NCI-H2196 (cell line): Measurements from ENCODE around the gene FLOT1.
"Not testable (repeated sequence)": the region's sequence is repeated elsewhere in the genome, so short reads cannot be mapped to it uniquely, and the experiment has no call there.

Source experiments
- DNase-seq: peaks from one replicate; lab custom pipeline; 2025; ENCODE audit not compliant: unreplicated experiment; lab: John Stamatoyannopoulos, UW

Gene FLOT1

DNA sequence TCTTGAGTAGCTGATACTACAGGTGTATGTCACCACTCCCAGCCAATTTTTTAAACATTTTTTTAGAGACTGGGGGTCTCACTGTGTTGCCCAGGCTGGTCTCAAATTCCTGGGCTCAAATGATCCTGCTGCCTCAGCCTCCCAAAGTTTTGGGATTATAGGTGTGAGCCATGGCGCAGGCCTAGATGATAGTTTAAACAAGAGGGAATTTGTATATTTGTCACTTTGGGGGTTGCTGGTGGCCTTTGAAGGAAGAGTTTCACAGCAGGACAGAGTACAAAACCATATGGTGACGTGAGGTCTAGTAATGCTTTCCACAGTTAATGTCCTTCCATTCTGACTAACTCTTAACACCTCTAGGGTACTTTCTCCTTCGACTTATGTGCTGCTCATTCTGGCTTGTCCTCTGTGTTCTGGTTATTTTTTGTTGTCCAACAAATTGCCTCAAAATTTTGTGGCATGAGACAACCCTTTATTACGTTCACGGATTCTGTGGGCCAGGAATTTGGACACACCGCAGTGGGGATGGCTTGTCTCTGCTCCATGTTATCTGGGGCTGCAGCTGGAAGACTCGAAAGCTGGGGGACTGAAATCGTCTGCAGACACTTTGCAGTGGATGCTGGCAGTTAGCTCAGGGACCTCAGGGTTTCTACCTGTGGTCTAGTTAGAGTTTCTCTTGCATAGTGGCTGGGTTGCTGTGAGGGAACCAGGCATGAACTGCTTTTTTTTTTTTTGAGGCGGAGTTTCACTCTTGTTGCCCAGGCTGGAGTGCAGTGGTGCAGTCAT is 24.9 kb upstream of the FLOT1 start:
- DNase-seq, result no peak

DNA sequence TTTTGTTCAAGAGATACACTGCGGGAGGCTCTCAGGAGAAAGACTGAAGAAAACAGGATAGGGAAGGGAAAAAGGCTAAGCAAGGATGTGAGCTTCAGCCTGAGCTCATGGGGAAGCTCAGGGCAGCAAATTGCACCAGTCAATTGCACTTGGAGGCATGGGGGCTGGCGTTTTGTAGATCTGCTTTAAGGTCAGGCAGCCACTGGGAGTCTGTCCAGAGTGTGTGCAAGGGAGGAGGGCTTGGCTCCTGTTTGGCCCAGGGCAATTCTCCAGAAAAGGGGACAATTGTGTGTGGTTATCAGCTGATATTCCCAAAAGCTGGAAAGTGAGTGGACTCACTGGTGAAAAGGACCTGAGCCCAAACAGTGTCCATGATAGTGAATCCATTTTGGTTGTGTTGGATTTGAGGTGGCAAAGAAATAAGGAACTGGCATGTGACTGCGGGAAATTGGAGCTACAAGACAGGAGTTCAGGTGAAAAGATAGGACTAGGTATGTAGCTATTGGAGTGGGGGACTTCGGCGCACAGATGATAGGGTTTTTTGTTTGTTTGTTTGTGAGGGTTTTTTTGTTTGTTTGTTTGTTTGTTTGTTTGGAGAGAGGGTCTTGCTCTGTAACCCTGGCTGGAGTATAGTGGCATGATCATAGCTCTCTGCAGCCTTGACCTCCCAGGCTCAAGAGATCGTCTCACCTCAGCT is 24.1 kb upstream of the FLOT1 start:
- no peak for DNase-seq

DNA sequence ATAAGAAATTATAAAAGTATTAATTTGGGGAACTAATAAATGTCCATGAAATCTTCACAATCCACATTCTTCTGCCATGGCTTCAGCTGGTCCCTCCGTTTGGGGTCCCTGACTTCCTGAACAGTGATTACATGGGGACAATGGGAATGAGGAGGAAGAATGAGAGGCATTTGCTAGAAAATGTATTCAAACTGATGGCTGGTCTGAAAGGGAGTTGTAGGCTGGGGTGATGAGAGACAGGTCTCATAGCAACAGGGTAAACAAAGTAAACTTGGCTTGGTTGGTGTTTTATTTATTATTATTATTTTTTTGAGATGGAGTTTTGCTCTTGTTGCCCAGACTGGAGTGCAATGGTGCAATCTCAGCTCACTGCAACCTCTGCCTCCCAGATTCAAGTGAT is 23.0 kb upstream of the FLOT1 start:
- not testable (repeated sequence) for DNase-seq

DNA sequence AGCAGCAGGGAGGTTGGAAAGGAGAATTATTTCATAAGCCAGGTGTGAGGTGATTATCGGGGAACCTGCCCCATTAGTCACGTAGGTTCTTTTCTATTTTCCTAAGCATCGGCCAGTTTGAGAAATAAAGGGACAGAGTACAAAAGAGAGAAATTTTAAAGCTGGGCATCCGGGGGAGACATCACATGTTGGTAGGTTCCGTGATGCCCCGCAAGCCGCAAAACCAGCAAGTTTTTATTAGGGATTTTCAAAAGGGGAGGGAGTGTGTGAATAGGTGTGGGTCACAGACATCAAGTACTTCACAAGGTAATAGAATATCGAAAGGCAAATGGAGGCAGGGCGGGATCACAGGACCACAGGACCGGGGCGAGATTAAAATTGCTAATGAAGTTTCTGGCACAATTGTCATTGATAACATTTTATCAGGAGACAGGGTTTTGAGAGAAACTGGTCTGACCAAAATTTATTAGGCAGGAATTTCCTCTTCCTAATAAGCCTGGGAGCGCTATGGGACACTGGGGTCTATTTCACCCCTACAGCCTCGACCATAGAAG is 22.1 kb upstream of the FLOT1 start:
- not testable (repeated sequence) for DNase-seq

DNA sequence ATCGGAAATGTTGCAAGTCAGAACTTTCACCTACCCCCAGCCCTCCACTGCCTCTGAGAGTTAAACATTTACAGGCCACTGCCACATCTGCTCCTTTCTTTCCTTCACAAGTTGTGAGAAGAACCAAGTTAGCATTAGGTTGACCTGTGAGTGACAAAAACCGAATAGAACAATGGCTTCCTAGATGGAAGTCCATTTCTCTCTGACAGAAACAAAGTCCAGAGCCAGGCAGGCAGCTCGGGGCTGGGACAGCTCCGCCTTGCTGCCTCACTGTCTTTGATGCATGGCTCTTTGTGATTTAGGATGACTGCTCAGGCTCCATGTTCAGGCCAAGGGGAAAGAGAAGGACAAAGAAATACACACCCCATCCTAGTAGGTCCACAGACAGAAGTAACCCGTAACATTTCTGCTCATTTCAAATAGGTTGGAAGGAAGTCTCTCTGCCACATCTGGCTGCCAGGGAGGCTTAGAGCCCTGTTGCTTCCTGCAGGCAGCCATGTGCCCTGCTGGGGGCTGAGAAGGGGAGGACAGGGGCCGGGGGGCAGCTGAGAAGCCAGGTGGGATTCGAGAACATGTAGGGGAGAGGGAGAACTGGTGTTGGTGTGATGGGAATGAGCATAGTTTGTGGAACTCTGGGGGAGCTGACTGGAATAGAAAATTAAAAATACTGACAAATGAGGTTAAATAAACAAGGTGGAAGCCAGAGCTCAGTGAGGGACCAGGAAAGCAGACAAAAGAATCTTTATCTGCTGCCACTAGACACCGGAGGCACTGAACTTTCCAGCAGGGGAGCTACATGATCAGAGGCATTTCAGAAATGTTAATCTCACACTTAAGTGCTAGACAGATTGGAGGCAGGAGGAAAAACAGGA is 21.4 kb upstream of the FLOT1 start:
- peak; percentile 23 for DNase-seq

DNA sequence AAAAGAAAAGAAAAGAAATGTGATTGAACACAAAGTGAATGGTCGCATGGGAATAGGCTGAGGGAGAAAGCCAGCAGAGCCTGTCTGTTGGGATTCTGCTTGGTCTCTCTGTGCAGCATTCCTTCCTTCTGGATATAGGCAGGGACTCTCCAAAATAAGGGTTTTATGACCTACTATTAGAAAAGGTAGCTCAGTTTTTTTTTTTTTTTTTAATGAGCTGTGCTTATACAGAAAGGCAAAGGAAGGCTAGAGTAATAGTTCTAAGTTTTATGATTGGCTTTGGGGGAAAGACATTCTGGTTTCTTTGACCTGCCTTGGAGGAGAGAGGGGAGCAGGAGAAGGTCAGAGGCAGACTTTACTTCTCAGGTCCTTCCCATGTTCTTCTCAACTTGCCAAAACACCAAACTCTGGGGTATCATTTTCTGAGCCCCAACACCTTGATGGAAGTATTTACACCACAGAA is 20.7 kb upstream of the FLOT1 start:
- no peak for DNase-seq

DNA sequence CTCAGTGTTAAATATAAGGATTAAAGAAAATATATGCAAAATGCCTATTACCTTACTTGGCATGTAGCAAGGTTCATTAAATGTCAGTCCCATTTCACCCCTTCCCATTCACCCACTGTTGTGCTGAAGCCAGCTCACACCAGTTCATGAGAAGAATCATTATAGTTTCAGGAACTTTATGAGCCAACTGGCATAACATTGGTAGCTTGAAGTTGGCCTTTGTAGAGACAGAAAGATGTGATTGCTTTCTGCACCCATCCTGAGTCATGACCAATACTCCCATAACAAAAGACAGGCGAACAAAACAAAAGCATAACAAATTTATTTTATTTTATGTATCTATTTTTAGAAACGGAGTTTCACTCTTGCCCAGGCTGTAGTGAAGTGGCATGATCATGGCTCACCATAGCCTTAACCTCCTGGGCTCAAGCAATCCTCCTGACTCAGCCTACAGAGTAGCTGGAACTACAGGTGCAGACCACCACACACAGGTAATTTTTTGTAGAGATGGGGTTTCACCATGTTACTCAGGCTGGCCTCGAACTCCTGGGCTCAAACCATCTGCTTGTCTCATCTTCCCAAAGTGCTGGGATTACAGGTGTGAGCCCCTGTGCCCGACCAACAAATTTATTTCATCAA is 19.4 kb upstream of the FLOT1 start:
- no peak for DNase-seq

DNA sequence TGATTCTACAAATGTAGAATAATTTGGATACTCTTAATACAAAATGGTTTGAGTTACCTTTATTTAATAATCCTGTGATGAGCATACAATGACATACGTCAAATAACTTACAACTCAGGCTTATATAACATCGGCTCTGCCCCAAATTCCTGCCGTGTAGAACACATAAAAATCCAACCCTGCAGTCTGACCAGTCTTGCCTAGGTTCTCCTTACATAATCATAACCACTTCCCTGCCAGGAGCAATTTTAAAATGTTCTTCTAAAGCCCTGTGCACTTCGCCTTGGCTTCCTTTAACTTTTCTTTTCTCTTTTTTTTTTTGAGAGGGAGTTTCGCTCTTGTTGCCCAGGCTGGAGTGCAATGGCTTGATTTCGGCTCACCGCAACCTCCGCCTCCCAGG is 18.1 kb upstream of the FLOT1 start:
- no peak for DNase-seq

DNA sequence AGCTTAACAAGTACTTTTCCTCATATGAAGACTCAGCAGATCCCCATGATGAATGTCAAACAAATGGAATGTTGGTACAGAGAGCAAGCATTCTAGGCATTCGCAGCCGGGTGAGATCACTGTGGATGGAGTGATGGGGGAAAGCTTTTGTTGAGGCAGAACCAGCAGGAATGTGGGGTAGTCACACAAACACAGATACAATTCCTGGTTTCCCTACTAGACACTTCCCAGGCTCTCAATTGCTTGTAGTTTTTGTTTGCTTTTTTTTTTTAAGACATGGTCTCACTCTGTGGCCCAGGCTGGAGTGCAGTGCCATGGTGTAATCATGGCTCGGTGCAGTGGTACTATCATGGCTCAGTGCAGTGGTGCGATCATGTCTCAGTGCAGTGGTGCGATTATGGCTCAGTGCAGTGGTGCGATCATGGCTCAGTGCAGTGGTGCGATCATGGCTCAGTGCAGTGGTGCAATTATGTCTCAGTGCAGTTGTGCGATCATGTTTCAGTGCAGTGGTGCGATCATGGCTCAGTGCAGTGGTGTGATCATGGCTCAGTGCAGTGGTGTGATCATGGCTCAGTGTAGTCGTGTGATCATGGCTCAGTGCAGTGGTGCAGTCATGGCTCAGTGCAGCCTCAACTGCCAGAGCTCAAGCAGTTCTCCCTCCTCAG is 17.2 kb upstream of the FLOT1 start:
- no peak for DNase-seq

DNA sequence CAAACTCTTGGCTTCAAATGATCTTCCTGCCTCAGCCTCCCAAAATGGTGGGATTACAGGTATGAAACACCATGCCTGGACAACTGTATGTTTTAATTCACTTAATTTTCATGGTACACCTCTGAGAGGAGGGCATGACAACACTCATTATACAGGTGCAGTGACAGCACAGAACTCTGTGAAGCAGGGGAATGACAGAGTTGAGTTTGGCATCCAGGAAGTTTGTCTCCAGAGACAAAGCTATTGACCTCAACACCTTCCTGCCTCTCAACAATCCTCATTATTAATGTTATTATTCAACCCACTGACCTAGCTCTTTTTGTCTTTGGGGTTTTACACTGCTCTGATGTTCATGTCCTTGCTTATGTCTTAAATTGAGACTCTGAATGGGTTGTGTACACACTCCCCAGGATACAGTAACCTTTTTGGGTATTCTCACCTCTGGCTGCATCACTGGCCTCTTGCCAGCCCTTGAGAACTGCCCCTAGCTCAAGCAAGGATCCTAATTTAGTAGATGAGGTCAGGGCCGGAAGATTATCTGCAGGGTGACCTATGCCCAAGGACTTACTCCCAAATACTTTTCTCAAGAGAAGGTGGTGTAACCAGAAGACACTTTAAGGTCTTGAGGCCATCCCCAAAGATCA is 14.9 kb upstream of the FLOT1 start:
- DNase-seq, result no peak

DNA sequence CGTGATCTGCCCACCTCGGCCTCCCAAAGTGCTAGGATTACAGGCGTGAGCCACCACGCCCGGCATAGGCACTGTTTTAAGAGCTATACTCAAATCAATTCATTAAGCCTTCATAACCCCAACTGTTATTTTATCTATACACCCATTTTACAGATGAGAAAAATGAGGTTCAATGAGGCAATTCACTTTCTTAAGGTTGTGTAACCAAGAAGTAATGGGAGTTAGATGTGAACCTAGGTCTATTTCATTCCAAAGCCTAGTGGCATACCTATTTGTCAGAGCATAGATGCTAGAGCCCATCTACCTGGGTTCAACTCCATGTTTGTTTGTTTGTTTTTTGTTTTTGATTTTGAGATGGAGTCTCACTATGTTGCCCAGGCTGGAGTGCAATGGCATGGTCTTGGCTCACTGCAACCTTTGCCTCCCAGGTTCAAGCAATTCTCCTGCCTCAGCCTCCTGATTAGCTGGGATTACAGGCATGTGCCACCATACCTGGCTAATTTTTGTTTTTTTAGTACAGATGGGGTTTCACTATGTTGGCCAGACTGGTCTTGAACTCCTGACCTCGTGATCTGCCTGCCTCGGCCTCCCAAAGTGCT is 14.0 kb upstream of the FLOT1 start:
- not testable (repeated sequence) for DNase-seq

DNA sequence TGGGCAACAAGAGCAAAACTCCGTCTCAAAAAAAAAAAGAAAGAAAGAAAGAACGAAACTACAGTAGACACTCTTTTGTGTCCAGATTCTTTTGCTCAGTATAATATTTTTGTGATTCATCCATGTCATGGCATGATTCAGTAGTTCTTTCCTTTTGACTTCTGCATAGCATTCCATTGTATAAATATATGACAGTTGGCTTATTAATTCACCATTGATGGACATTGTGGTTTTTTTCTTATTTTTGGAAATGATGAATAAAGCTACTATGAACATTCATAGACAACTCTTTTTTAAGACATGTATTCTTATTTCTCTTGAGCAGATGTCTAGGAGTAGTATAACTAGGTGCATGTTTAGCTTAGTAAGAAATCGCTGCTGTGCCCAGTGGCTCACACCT is 12.1 kb upstream of the FLOT1 start:
- no peak for DNase-seq

DNA sequence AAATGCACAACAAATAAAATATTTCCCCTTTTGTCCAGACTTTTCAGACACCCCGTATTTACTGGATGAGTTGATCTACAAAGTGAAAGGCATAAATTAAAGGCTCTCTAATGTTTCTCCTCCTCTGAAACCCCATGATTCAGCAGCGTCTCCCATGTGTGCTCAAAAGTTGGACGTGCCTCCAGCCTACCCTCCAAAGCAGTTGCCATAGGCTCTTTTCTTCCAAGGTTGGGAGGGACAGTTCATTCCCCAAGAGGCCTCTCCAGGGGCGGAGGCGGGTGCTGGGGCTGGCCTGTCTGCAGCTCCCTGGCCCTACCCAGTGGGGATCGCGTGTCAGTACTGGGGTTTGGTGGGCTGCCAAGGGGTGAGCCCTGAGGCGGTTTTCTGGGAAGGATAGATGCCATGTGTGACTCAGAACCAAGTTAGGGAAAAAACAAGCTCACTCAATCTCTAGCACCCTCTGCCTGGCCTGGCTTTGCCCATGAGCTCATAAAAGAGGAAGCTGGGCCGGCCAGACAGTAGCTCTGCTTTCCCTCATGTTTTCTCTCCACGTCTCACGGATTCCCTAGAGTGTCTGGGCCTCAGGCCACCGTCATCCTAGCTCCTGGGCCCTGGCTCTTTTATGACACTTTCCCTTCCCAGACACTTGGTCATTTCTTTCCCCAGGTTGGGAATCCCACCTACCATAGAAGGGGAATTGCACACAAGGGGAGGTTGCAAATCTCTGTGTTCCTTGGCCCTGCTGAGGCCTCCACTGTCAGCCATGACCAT is 9.9 kb upstream of the FLOT1 start:
- DNase-seq, result peak; percentile 82

DNA sequence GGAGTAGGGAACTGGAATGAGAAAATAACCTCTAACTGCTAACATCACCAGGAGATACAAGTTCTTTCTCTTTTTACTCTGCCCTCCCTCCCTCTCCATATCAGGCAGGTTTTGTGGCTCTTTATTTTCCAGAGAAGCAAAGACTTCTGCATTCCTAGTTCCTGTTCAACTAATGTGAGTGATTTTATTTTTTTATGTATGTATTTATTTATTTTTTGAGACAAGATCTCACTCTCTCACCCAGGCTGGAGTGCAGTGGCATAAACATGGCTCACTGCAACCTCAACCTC is 7.8 kb upstream of the FLOT1 start:
- no peak for DNase-seq

DNA sequence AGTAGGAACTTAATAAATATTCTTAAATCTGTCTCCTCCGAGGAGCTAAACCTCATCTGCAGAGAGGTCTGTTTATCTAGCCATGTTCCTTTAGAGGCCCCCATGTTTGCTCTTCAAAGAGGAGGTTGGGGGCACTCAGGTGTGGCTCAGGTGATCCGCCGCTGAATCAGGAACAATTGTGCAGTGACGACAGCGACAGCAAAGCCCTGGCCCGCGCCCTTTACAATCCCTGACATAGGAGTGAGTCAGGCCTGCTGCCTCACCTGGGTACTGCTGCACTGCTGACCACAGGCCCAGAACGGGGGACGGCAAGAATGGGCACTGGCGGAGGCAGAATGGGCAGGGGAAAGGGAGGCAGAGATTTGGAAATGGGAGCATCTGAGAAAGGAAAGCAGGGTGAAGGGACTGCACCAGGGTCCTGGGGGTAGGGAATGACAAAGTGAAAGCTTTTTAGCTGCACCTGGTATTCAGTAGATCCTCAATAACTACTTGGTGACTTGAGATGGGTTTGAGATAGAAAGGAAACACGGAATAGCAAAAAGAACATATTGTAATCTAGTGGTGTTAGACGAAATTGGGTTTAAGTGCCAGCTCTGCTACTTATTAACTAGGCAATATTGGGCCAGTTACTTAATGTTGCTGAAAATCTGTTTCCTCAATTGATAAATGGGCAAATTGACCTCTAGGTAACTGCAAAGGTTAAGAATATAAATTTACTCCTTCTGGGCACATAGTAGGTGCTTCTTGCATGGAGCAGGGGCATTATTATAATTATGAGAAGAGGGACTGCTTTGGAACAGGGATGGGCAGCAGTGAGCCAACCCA is 7.3 kb upstream of the FLOT1 start:
- no peak for DNase-seq

DNA sequence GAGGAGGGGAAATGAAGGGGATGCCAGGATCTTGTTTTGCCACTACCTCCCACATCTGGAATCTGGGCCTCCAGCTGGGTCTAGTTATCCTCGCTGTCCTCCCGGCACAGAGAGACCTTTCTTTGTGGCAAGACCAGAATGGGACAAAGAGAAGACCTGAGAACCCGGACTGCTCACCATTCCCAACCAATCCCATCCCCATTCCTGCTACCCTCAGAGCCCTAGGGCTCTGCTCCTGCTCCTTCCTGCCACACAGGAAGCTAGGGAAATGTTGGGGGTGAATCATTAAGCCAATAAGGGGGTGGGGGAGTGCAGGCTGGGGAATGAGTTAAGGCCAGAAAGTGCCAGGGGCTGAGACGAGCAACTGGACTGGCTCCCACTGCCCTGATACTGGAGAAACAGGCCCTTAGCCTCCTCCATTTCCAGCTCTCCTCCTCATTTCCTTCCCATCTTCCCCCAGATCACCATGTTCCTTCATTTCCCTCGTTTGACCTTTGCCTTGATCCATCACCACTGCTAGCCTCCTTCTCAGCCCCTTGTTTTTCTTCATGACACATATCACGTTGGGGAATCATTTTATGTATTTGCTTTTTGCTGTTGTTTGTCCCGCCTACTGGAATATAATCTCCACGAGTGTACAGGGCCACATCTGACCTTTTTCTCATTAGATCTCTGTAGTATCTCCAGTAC is 6.5 kb upstream of the FLOT1 start:
- DNase-seq, result no peak
